Measurements from ENCODE around the gene PROK1. TPM values are rescaled to one million over a fixed set of nuclear protein-coding genes. Genes with fewer than 3 reads are reported as not detected.

Gene PROK1
- total and polyA plus RNA-seq, 2 of the 13 experiments (the other 11 are each of a cell fraction or from before 2014, with no cell fraction given) = 0.07 TPM; not detected in 1

- Histone ChIP-seq H4K20me1 (ENCODE audit: insufficient read depth, low read length) (no peaks in the 10 kb centered on the region), H3K9ac (ENCODE audit: insufficient read depth, low read depth, low read length) (no peak overlapping the region), H3K27me3 (ENCODE audit: control insufficient read depth in 1 of 2, insufficient read depth in 2 of 2, low read length in 2 of 2) (peaks cover 0 to 4% of the 10 kb centered on the region in 2 experiments; a peak in 1 of 5 replicates), H2AFZ (ENCODE audit: low read length) (no peak overlapping the region), H3K9me3 (ENCODE audit: low read length) (no peaks in the 10 kb centered on the region), H3K27ac (ENCODE audit: extremely low read length, insufficient read depth, low read length) (no peak overlapping the region), H3K79me2 (ENCODE audit: insufficient read depth, low read length) (no peaks in the 10 kb centered on the region), H3K4me1 (ENCODE audit: insufficient read depth, low read length) (0 out of 2 replicates have a peak, but pooled peaks cover 7% of the 10 kb centered on the region), H3K4me3 (replicated peaks in 1 of 3; ENCODE audit: insufficient read depth in 1 of 3, low read depth in 2 of 3, low read length in 3 of 3) (no peak overlapping the region), H3K4me2 (ENCODE audit: low read depth, low read length) (no peak overlapping the region), H3K36me3 (replicated peaks in 1 of 2; ENCODE audit: control insufficient read depth in 1 of 2, insufficient read depth in 2 of 2, low read length in 2 of 2) (no peaks in the 10 kb centered on the region)
- CTCF ChIA-PET (ENCODE audit: low intra/inter-chr PET ratio, low total read pairs) = no interaction called here
- no peak for ATAC-seq
- WGBS (ENCODE audit: low lambda C conversion rate) = 14% methylated on average over 2 of the region's 2 CpGs
- BruUV-seq (replicated peaks) = no TSS peak
- no peak for FAIRE-seq
- intact Hi-C loops (cut with micrococcal nuclease; ENCODE audit: unreplicated experiment) (no loop called here), in situ Hi-C loops (cut with HindIII; ENCODE audit: extremely low pct_ligation_motif_present, low pct_unique_long_range_greater_than_20kb) (loop anchor here (5.0 kb wide), 2 partner anchors 52 to 262 kb away; no protein-coding TSS in a partner anchor)
- peak; percentile 18 for DNase-seq (ENCODE audit: low spot score)
- TF ChIP-seq, protein P1, sequence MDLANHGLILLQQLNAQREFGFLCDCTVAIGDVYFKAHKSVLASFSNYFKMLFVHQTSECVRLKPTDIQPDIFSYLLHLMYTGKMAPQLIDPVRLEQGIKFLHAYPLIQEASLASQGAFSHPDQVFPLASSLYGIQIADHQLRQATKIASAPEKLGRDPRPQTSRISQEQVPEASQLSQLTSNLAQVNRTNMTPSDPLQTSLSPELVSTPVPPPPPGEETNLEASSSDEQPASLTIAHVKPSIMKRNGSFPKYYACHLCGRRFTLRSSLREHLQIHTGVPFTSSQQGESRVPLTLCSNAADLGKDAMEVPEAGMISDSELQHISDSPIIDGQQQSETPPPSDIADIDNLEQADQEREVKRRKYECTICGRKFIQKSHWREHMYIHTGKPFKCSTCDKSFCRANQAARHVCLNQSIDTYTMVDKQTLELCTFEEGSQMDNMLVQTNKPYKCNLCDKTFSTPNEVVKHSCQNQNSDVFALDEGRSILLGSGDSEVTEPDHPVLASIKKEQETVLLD (CRISPR knock-in tag; IDR thresholded peaks at IDR 0.05; ENCODE audit: low read depth) = no peak
- TF ChIP-seq ZNF367 (CRISPR knock-in tag; IDR thresholded peaks at IDR 0.05; ENCODE audit: borderline replicate concordance) = no peak
- TF ChIP-seq THYN1 (CRISPR knock-in tag; IDR thresholded peaks at IDR 0.05; ENCODE audit: borderline replicate concordance, low read depth) = no peak
- TF ChIP-seq ZNF331 (CRISPR knock-in tag; IDR thresholded peaks at IDR 0.05) = no peak
- no peak for TF ChIP-seq MYC (CRISPR knock-in tag; IDR thresholded peaks at IDR 0.05; ENCODE audit: borderline replicate concordance)
- TF ChIP-seq ZNF121 (CRISPR knock-in tag; IDR thresholded peaks at IDR 0.05) = no peak
- no peak for TF ChIP-seq SRY (CRISPR knock-in tag; IDR thresholded peaks at IDR 0.05)
- no peak for TF ChIP-seq ZBTB40 (IDR thresholded peaks at IDR 0.05)
- TF ChIP-seq ZBTB40 (CRISPR knock-in tag; IDR thresholded peaks at IDR 0.05) = no peak
- no peak for TF ChIP-seq NPAS2 (CRISPR knock-in tag; IDR thresholded peaks at IDR 0.05; ENCODE audit: borderline replicate concordance)
- TF ChIP-seq PCBP2 (optimal IDR thresholded peaks at IDR 0.05; ENCODE audit: low read depth, low read length, poor library complexity, severe bottlenecking) = no peak
- TF ChIP-seq NR2F6 (IDR thresholded peaks at IDR 0.05) = no peak
- TF ChIP-seq NR2F6 (CRISPR knock-in tag; IDR thresholded peaks at IDR 0.05) = no peak
- TF ChIP-seq BRCA1 (CRISPR knock-in tag; IDR thresholded peaks at IDR 0.05) = no peak
- POLR2A ChIA-PET = no interaction called here
These were observed 13.4 kb downstream of the PROK1 start for GRCh38 chr1:110464340-110464739.
